ENCODE measurements around the gene MXRA8. TPM values are rescaled to one million over a fixed set of nuclear protein-coding genes. Genes with fewer than 3 reads are reported as not detected.

MXRA8 gene
- total and polyA plus RNA-seq, 9 of the 15 experiments (the other 6 are each of a cell fraction or from before 2014, with no cell fraction given) = 0.66 to 11.3 (median 6.3) TPM

- Histone ChIP-seq H3K4me1 (replicated peaks in 1 of 2; ENCODE audit: control insufficient read depth in 2 of 2, insufficient read depth in 2 of 2, low read length in 2 of 2) (peaks cover 24 to 81% of the 10 kb centered on the region in 2 experiments), H4K20me1 (replicated peaks; ENCODE audit: control insufficient read depth, insufficient read depth, low read length) (peaks cover 3% of the 10 kb centered on the region; the same call in 1 of the 2 replicates), H3K9me1 (ENCODE audit: control insufficient read depth, insufficient read depth, low read length) (no peaks in the 10 kb centered on the region), H3K79me2 (ENCODE audit: control insufficient read depth, insufficient read depth, low read length) (peaks cover 11% of the 10 kb centered on the region; the same call in 2 of the 3 replicates), H3K9ac (ENCODE audit: insufficient read depth in 1 of 2, low read depth in 2 of 2, low read length in 2 of 2) (no peak overlapping the region), H3K36me3 (ENCODE audit: control insufficient read depth, insufficient read depth, low read length) (no peaks in the 10 kb centered on the region), H3K27ac (ENCODE audit: extremely low read depth, low read depth, low read length) (no peak overlapping the region), H2AFZ (ENCODE audit: low read depth, low read length) (no peak overlapping the region), H3K4me2 (ENCODE audit: insufficient read depth, low read length) (no peak overlapping the region), H3K27me3 (ENCODE audit: control insufficient read depth in 2 of 2, insufficient read depth in 2 of 2, low read length in 2 of 2) (no peaks in the 10 kb centered on the region), H3K4me3 (no peak overlapping the region), H3K9me3 (replicated peaks; ENCODE audit: control insufficient read depth, insufficient read depth, low read depth, low read length) (no peaks in the 10 kb centered on the region)
- ATAC-seq (no peak), FAIRE-seq (no peak), DNase-seq (ENCODE audit: extremely low read depth in 1 of 4, low spot score in 3 of 4) (no peak)
- in situ Hi-C loops (cut with MboI) (no loop called here), intact Hi-C loops (cut with micrococcal nuclease) (no loop called here)
- no TSS peak for BruUV-seq (replicated peaks)
- CTCF ChIA-PET (ENCODE audit: low intra/inter-chr PET ratio) = no interaction called here
- WGBS (ENCODE audit: insufficient coverage, low coverage, missing lambda C conversion rate) = 98% methylated on average over 44 of the region's 116 CpGs
- POLR2A ChIA-PET = interaction anchor here (0.7 to 1.1 kb wide), 2 partner anchors 17 to 142 kb away, joined by 3 read pairs; no protein-coding TSS in a partner anchor
- TF ChIP-seq NONO (IDR thresholded peaks at IDR 0.05; ENCODE audit: low read depth in 2 of 2, low read length in 1 of 2) (peak in 1 of 2 experiments; percentile 22; a peak in 1 of 4 replicates), CBX1 (IDR thresholded peaks at IDR 0.05; ENCODE audit: low read depth) (peak; percentile 3; the same call in 1 of the 2 replicates), HNRNPL (IDR thresholded peaks at IDR 0.05; ENCODE audit: low read depth, low read length) (peak; percentile 66; the same call in 1 of the 2 replicates), ZFP91 (CRISPR knock-in tag; IDR thresholded peaks at IDR 0.05) (no peak), FIP1L1 (IDR thresholded peaks at IDR 0.05; ENCODE audit: low read depth, low read length, poor library complexity, severe bottlenecking) (peak; percentile 53), L3MBTL2 (IDR thresholded peaks at IDR 0.05) (no peak), ZBTB34 (CRISPR knock-in tag; IDR thresholded peaks at IDR 0.05) (no peak), RBFOX2 (IDR thresholded peaks at IDR 0.05; ENCODE audit: low read depth, low read length) (peak; percentile 9; the same call in 1 of the 2 replicates), ZBTB33 (CRISPR knock-in tag; IDR thresholded peaks at IDR 0.05) (peak; percentile 93), POLR2G (IDR thresholded peaks at IDR 0.05; ENCODE audit: low read depth, low read length) (peak; percentile 66; the same call in 1 of the 2 replicates), SFPQ (IDR thresholded peaks at IDR 0.05; ENCODE audit: low read depth, low read length) (peak; percentile 57; the same call in 1 of the 2 replicates)
Observed at GRCh38 chr1:1354271-1355247, 3.8 kb downstream of the MXRA8 start.
